22Rv1 (cell line): ENCODE measurements around the gene CYFIP2.

ENCODE experiments used
- H3K27ac ChIP-seq: fragments of 450-650 bp; 2 replicates; pipeline ENCODE4 v1.5.1; 2017
- CTCF ChIP-seq: fragments of 450-650 bp; IDR thresholded peaks from 2 replicates; pipeline ENCODE4 v1.5.1; 2017; ENCODE audit warnings: mild to moderate bottlenecking
- ZFX ChIP-seq: fragments of 450-650 bp; IDR thresholded peaks from 2 replicates; pipeline ENCODE4 v1.6.1; 2017; ENCODE audit warnings: antibody characterized with exemption, borderline replicate concordance

Gene CYFIP2

GRCh38 chr5:157280927-157281326 is 15.0 kb downstream of the CYFIP2 start:
- TF ChIP-seq ZFX (no peak), CTCF (no peak)
- no peak overlapping the region for H3K27ac ChIP-seq

- no peak for TF ChIP-seq ZFX
- TF ChIP-seq CTCF, result no peak
- H3K27ac ChIP-seq, result no peak overlapping the region
These were observed 16.2 kb downstream of the CYFIP2 start for GRCh38 chr5:157282150-157282549.

- no peak for TF ChIP-seq CTCF
- TF ChIP-seq ZFX, result no peak
- no peak overlapping the region for H3K27ac ChIP-seq
These were observed 17.5 kb downstream of the CYFIP2 start for GRCh38 chr5:157283434-157283833.

- no peak overlapping the region for H3K27ac ChIP-seq
- TF ChIP-seq ZFX, result no peak
- no peak for TF ChIP-seq CTCF
These were observed 18.7 kb downstream of the CYFIP2 start for GRCh38 chr5:157284458-157285212.

GRCh38 chr5:157285310-157286035 is 19.6 kb downstream of the CYFIP2 start:
- TF ChIP-seq CTCF (no peak), ZFX (no peak)
- H3K27ac ChIP-seq, result no peak overlapping the region

GRCh38 chr5:157286761-157287211 is 20.9 kb downstream of the CYFIP2 start:
- no peak overlapping the region for H3K27ac ChIP-seq
- TF ChIP-seq ZFX (no peak), CTCF (no peak)
